ENCODE results near the gene GRN. TPM values are rescaled to one million over a fixed set of nuclear protein-coding genes. Genes with fewer than 3 reads are reported as not detected.
A peak's percentile ranks its signal among the peaks of the same experiment; 100 is the strongest.

GRN gene
- total and polyA plus RNA-seq, 2 of the 13 experiments (the other 11 are each of a cell fraction or from before 2014, with no cell fraction given), result 86.6 to 143 TPM

- TF ChIP-seq ZNF629 (CRISPR knock-in tag; conservative IDR thresholded peaks at IDR 0.05) (0 out of 2 replicates have a peak, but pooled peaks have one; percentile 7), ZFYVE20 (CRISPR knock-in tag; IDR thresholded peaks at IDR 0.05; ENCODE audit: borderline replicate concordance, low read depth) (no peak), FUBP1 (CRISPR knock-in tag; IDR thresholded peaks at IDR 0.05; ENCODE audit: borderline replicate concordance) (no peak), ZNF232 (CRISPR knock-in tag; IDR thresholded peaks at IDR 0.05; ENCODE audit: borderline replicate concordance) (no peak), ZFAT (CRISPR knock-in tag; conservative IDR thresholded peaks at IDR 0.05) (0 out of 2 replicates have a peak, but pooled peaks have one; percentile 49), FOXK1 (CRISPR knock-in tag; IDR thresholded peaks at IDR 0.05; ENCODE audit: borderline replicate concordance, low read depth) (no peak), BCL3 (CRISPR knock-in tag; IDR thresholded peaks at IDR 0.05) (peak; percentile 82), HDAC1 (CRISPR knock-in tag; IDR thresholded peaks at IDR 0.05) (peak; percentile 55), ZNF558 (CRISPR knock-in tag; IDR thresholded peaks at IDR 0.05; ENCODE audit: borderline replicate concordance) (peak; percentile 25; the same call in 1 of the 2 replicates), RXRA (CRISPR knock-in tag; IDR thresholded peaks at IDR 0.05) (no peak; the same call in 1 of the 2 replicates), CBX1 (IDR thresholded peaks at IDR 0.05; ENCODE audit: low read depth) (peak; percentile 27), BATF2 (CRISPR knock-in tag; IDR thresholded peaks at IDR 0.05) (no peak), BCL6 (CRISPR knock-in tag; IDR thresholded peaks at IDR 0.05) (no peak; the same call in 1 of the 2 replicates), ZBTB33 (CRISPR knock-in tag; IDR thresholded peaks at IDR 0.05) (peak; percentile 81), MEIS2 (CRISPR knock-in tag; IDR thresholded peaks at IDR 0.05) (peak; percentile 81; the same call in 1 of the 2 replicates), KAT8 (CRISPR knock-in tag; IDR thresholded peaks at IDR 0.05) (peak; percentile 56; the same call in 1 of the 2 replicates), SOX6 (IDR thresholded peaks at IDR 0.05) (no peak), SOX6 (CRISPR knock-in tag; IDR thresholded peaks at IDR 0.05) (0 out of 2 replicates have a peak, but pooled peaks have one; percentile 17), ZFX (CRISPR knock-in tag; IDR thresholded peaks at IDR 0.05; ENCODE audit: low read depth) (peak; percentile 90)
Measured at GRCh38 chr17:44354582-44355561, 9.8 kb downstream of the GRN start (continued).
